Inferior parietal cortex (tissue), 1 donor: ENCODE measurements around the gene TM4SF20.

Experiments used
- DNase-seq: peaks from one replicate; pipeline ENCODE4 v3.0.0-alpha.2; 2016; ENCODE audit errors: extremely low spot score

Gene TM4SF20

GRCh38 chr2:227322530-227323205, 56.4 kb downstream of the TM4SF20 start:
- DNase-seq: no peak

DNA sequence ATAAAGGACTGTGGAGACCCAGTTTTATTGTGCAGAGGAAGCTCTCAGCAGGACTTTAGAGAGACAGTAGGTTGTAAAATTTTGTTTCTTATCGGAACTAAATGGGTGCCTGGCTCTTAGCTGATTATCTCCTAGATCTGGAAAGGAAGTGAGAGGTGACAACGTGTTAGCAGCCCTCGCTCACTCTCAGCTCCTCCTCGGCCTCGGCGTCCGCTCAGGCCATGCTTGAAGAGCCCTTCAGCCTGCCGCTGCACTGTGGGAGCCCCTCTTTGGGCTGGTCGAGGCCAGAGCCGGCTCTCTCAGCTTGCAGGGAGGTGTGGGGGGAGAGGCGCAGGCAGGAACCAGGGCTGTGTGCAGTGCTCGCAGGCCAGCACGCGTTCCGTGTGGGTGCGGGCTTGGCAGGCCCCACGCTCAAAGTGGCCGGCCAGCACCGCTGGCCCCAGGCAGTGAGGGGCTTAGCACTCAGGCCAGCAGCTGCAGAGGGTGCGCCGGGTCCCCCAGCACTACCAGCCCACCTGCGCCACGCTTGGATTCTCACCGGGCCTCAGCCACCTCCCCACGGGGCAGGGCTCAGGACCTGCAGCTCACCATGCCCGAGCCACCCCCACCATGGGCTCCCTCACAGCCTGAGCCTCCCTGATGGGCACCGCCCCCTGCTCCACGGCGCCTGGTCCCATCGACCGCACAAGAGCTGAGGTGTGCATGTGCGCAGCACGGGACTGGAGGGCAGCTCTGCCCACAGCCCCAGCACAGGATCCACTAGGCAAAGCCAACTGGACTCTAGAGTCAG, 58.6 kb downstream of the TM4SF20 start:
- DNase-seq: no peak

DNA sequence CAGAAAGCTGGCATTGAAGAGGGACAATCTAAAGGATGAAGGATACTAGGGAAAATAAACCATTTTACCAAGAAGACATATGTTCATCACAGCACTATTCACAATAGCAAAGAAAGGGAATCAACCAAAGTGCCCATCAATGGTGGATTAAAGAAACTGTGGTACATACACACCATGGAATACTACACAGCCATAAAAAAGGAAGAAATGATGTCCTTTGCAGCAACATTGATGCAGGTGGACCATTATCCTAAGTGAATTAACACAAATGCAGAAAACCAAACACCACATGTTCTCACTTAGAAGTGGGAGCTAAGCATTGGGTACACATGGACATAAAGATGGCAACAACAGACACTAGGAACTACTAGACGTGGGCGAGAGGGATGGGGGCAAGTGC, 61.3 kb downstream of the TM4SF20 start:
- no peak for DNase-seq

GRCh38 chr2:227313310-227313709, 65.8 kb downstream of the TM4SF20 start:
- DNase-seq: no peak

DNA sequence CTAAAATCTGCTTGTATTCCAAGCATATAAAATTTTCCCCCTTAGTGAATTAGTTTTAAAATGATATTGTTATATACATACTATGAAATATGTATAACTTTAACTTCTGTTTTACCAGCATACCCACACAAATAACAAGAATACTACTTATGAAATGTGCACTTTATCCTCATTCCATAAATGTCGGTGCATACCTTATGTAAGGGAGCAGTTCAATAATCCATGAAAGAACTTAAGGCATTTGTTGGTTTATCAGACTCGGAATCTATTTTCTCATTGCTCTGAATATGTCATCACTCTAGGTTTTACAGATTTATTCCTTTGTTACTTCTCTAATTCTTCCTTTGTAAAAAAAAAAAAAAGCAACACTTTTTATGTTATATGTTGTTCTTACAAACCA, 66.5 kb downstream of the TM4SF20 start:
- DNase-seq: no peak
